Measurements from ENCODE around the gene TTLL6.

TTLL6 gene

DNA sequence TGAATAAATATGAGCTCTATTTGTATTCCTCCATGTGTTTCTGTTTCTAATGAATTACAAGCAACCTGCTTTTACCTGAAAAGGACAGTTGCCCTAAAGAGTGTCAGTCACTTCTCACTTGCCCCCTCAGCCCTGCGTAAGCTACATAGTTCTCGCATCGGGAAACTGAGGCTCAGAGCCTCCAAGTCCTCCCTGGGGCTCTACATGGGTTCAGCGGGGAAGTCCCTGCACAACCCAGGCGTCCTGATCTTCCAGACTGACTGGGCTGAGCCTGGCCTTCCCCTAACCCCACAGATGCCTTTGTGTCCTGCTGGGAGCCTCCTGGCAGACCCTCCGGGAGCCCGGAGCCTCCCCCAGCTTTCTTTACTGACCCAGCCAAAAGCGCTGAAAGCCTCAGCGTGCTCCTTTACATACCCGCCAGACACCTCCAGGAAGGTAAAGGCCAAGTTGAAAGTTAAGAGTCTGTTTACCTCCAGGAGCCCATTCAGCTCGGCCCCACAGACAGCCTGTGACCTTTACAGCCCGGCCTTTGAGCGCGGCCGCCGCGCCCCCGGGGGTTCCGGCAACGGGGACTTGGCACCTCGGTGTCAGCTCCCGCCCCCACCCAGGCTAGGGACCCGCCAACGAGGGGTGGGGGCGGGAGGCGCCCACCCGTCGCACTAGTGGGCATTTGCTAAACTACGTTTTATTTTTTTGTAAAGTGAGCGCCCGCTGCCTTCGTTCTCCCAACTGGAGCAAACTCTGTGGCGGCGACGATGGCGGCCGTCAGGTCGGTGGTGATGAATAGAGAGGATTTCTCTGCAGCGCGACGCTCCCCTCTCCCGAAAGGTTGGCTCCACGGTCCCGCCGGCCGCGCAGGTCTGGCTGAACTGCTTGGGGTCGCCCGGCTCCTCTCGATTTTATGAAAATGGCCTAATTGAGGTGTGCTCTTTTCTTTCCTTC, 84.1 kb downstream of the TTLL6 start (continued):
- TF ChIP-seq ZSCAN4 (tag by site-specific recombination; IDR thresholded peaks at IDR 0.05) (no peak), ZNF548 (tag by site-specific recombination; IDR thresholded peaks at IDR 0.05) (no peak), KLF10 (tag by site-specific recombination; IDR thresholded peaks at IDR 0.05) (no peak)
- TF ChIP-seq, protein P1, sequence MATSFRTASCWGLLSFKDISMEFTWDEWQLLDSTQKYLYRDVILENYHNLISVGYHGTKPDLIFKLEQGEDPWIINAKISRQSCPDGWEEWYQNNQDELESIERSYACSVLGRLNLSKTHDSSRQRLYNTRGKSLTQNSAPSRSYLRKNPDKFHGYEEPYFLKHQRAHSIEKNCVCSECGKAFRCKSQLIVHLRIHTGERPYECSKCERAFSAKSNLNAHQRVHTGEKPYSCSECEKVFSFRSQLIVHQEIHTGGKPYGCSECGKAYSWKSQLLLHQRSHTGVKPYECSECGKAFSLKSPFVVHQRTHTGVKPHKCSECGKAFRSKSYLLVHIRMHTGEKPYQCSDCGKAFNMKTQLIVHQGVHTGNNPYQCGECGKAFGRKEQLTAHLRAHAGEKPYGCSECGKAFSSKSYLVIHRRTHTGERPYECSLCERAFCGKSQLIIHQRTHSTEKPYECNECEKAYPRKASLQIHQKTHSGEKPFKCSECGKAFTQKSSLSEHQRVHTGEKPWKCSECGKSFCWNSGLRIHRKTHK (tag by site-specific recombination; IDR thresholded peaks at IDR 0.05): no peak

GRCh38 chr17:48731355-48731754, 85.7 kb downstream of the TTLL6 start:
- ChIA-PET CTCF (interaction anchor here (0.6 to 10.9 kb wide), 10 partner anchors 11 to 1752 kb away, joined by 3 to 118 read pairs (median 4); no protein-coding TSS in a partner anchor), POLR2A (no interaction called here)
- Histone ChIP-seq H3K4me3 (ENCODE audit: low read depth, low read length) (no peak overlapping the region), H3K4me1 (ENCODE audit: control insufficient read depth, insufficient read depth, low read length) (peaks cover 7% of the 10 kb centered on the region), H3K9me3 (ENCODE audit: control insufficient read depth, insufficient read depth, low read depth, low read length) (no peaks in the 10 kb centered on the region), H3K36me3 (ENCODE audit: control insufficient read depth in 2 of 2, insufficient read depth in 1 of 2, low read length in 2 of 2) (peaks cover 0 to 6% of the 10 kb centered on the region in 2 experiments; a peak in 1 of 3 replicates), H3K27ac (ENCODE audit: extremely low read depth, low read depth, low read length) (no peak overlapping the region)
- TF ChIP-seq ZNF600 (tag by site-specific recombination; IDR thresholded peaks at IDR 0.05): no peak
- TF ChIP-seq ZNF174 (tag by site-specific recombination; IDR thresholded peaks at IDR 0.05): no peak
- no peak for TF ChIP-seq ZNF211 (tag by site-specific recombination; IDR thresholded peaks at IDR 0.05; ENCODE audit: low read depth)
- TF ChIP-seq, protein P2, sequence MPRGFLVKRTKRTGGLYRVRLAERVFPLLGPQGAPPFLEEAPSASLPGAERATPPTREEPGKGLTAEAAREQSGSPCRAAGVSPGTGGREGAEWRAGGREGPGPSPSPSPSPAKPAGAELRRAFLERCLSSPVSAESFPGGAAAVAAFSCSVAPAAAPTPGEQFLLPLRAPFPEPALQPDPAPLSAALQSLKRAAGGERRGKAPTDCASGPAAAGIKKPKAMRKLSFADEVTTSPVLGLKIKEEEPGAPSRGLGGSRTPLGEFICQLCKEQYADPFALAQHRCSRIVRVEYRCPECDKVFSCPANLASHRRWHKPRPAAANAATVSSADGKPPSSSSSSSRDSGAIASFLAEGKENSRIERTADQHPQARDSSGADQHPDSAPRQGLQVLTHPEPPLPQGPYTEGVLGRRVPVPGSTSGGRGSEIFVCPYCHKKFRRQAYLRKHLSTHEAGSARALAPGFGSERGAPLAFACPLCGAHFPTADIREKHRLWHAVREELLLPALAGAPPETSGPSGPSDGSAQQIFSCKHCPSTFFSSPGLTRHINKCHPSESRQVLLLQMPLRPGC (tag by site-specific recombination; IDR thresholded peaks at IDR 0.05): no peak

GRCh38 chr17:48730240-48730550, 86.8 kb downstream of the TTLL6 start:
- peaks cover 0 to 18% of the 10 kb centered on the region in 2 experiments; a peak in 1 of 3 replicates for H3K36me3 ChIP-seq (ENCODE audit: control insufficient read depth in 2 of 2, insufficient read depth in 1 of 2, low read length in 2 of 2)
- TF ChIP-seq ZNF510 (tag by site-specific recombination; IDR thresholded peaks at IDR 0.05; ENCODE audit: insufficient replicate concordance) (no peak), ZNF324 (tag by site-specific recombination; IDR thresholded peaks at IDR 0.05) (no peak), ZNF623 (tag by site-specific recombination; IDR thresholded peaks at IDR 0.05) (no peak)
- CTCF ChIA-PET: interaction anchor here (1.0 to 14.1 kb wide), 3 partner anchors 12 to 62 kb away, joined by 3 to 246 read pairs (median 118); no protein-coding TSS in a partner anchor
- H3K4me3 ChIP-seq (ENCODE audit: low read depth, low read length): no peak overlapping the region
- no peak overlapping the region for H3K27ac ChIP-seq (ENCODE audit: extremely low read depth, low read depth, low read length)
- POLR2A ChIA-PET: interaction anchor here (0.6 kb wide), 1 partner anchor 306 kb away, joined by 4 read pairs; no protein-coding TSS in a partner anchor
- H3K4me1 ChIP-seq (ENCODE audit: control insufficient read depth, insufficient read depth, low read length): peaks cover 7% of the 10 kb centered on the region
- no peaks in the 10 kb centered on the region for H3K9me3 ChIP-seq (ENCODE audit: control insufficient read depth, insufficient read depth, low read depth, low read length)

- H3K27ac ChIP-seq (ENCODE audit: extremely low read depth, low read depth, low read length): peak overlapping the region; percentile 85
- peaks cover 0 to 22% of the 10 kb centered on the region in 2 experiments; a peak in 1 of 3 replicates for H3K36me3 ChIP-seq (ENCODE audit: control insufficient read depth in 2 of 2, insufficient read depth in 1 of 2, low read length in 2 of 2)
- H3K4me1 ChIP-seq (ENCODE audit: control insufficient read depth, insufficient read depth, low read length): peaks cover 7% of the 10 kb centered on the region
- POLR2A ChIA-PET: interaction anchor here (0.6 to 2.0 kb wide), 5 partner anchors 14 to 305 kb away, joined by 3 to 10 read pairs (median 4); no protein-coding TSS in a partner anchor
- CTCF ChIA-PET: interaction anchor here (1.0 to 14.1 kb wide), 5 partner anchors 11 to 76 kb away, joined by 3 to 246 read pairs (median 5); no protein-coding TSS in a partner anchor
- no peaks in the 10 kb centered on the region for H3K9me3 ChIP-seq (ENCODE audit: control insufficient read depth, insufficient read depth, low read depth, low read length)
- H3K4me3 ChIP-seq (ENCODE audit: low read depth, low read length): peak overlapping the region; percentile 7; the same call in 1 of the 2 replicates
- TF ChIP-seq ZNF16 (tag by site-specific recombination; IDR thresholded peaks at IDR 0.05; ENCODE audit: low read depth) (0 out of 2 replicates have a peak, but pooled peaks have one; percentile 25), PRDM1 (tag by site-specific recombination; IDR thresholded peaks at IDR 0.05) (peak; percentile 36; the same call in 1 of the 2 replicates), ZNF138 (tag by site-specific recombination; IDR thresholded peaks at IDR 0.05; ENCODE audit: borderline replicate concordance) (no peak), ZSCAN30 (tag by site-specific recombination; IDR thresholded peaks at IDR 0.05) (no peak), ZNF624 (tag by site-specific recombination; IDR thresholded peaks at IDR 0.05) (no peak), FEZF1 (tag by site-specific recombination; IDR thresholded peaks at IDR 0.05) (no peak), ZFP37 (tag by site-specific recombination; IDR thresholded peaks at IDR 0.05) (peak; percentile 55; the same call in 1 of the 2 replicates), ZNF426 (tag by site-specific recombination; IDR thresholded peaks at IDR 0.05) (no peak), ZNF221 (tag by site-specific recombination; IDR thresholded peaks at IDR 0.05; ENCODE audit: borderline replicate concordance) (no peak), IKZF3 (tag by site-specific recombination; IDR thresholded peaks at IDR 0.05) (peak; percentile 7; the same call in 1 of the 2 replicates), ZBTB20 (tag by site-specific recombination; IDR thresholded peaks at IDR 0.05) (peak; percentile 99), TRIM28 (IDR thresholded peaks at IDR 0.05; ENCODE audit: borderline replicate concordance, low read length) (no peak)
Measured at GRCh38 chr17:48729335-48730239, 87.4 kb downstream of the TTLL6 start.

Measured in HEK293 (cell line).